Stimulated activated CD8-positive, alpha-beta memory T cell treated with anti-CD3 and anti-CD28 coated beads, Interleukin-7, amount 100 ng/mL, for 24 hours (primary cell): Measurements from ENCODE around the gene SLC25A29.
"Not testable (repeated sequence)": the region's sequence is repeated elsewhere in the genome, so short reads cannot be mapped to it uniquely, and the experiment has no call there.

ENCODE experiments used
- DNase-seq: peaks from one replicate; pipeline ENCODE4 v3.0.0-alpha.2; 2020; ENCODE audit warnings: low read depth

SLC25A29 gene, protein sequence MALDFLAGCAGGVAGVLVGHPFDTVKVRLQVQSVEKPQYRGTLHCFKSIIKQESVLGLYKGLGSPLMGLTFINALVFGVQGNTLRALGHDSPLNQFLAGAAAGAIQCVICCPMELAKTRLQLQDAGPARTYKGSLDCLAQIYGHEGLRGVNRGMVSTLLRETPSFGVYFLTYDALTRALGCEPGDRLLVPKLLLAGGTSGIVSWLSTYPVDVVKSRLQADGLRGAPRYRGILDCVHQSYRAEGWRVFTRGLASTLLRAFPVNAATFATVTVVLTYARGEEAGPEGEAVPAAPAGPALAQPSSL

DNA sequence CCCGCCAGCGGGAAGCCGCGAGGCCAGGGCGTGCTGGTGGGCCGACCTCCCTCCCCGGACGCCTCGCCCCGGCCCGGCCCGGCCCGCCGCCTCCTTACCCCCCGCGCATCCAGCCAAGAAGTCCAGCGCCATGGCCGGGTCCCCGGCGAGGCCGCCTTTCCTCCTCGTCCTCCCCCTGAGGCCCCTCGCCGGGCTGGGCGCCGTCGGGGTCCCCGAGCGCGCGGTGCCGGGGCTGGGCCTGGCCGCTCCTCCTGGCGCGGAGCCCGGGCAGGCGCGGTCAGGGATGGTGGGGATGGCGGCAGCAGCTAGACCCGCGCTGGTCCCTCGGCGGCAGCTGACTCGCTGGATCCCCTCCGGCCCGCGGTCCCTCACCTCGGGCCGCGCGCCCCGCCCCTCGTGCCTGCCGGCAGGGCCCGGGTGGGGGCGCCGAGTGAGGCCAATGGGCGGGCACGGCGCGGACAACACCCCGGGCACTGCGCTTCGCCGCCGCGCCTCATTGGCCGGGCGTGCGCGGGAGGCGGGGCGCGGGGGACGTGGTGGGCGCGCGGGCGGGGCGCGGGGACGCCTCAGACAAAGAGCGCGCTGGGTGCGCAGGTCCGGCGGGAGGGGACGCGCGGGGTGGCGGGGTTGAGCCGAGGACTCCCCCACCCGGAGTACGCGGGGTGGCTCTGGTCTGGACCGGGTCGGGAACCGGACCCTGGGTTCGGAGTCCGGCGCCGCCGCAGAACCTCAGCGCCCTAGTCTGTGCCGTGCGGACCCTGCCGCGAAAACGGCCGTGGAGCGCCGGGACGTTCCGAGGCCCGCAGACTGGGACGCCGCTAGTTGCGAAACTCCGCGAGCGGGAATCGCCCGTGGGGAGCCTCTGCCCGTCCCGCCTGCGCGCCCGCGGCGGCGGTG lies at the start of gene SLC25A29:
Gene SLC25A29, minus strand, starts transcription at position 344 of the 897 bp plus-strand sequence. Its CDS starts 212 bp downstream, at position 132.
- DNase-seq, result peak; percentile 60

DNA sequence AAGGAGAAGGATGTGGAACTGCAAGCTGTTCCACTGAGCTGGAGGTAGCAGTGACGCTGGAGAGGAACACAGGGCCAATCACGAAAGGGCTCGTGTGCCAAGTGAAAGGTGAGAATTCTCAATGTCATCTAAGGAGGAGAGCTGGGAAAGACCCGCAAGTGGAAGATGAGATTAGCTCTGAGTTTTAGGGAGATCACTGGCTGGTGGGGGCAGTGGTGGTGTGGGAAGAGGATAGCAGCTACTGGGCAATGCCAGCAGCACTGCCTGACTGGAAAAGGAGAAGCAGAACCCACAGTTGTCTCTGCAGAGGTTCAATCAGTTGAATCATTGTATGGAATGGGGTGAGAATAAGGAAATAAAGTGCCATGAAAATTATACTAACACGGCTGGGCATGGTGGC lies 44.7 kb upstream of the SLC25A29 start:
- no peak for DNase-seq

DNA sequence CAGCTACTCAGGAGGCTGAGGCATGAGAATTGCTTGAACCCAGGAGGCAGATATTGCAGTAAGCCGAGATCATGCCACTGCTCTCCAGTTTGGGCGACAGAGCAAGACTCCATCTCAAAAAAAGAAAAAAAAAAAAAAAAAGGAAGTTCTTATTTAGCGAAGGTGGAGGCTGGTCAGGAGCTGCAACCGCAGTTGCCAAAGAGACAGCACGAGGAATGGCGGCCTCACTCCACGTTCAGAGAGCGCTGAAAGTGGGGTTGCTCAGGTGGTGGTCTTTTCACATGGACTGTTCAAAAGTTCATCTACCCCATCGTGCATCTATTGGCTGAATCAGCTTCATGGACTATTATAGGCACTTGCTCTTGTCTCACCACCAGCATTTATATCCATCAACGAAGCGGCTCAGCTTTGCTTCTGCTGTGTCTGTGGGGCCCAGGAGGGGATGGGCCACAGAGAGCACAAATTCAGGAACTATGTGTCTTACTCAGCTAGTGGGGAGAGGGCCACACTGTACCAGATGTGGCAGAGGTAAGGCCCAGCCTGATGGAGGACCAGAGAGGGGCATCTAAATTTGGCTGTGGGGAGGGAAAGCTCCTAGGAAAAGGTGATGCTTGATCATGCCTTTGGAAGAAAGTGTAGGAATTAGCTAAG lies 44.2 kb upstream of the SLC25A29 start:
- DNase-seq, result no peak

DNA sequence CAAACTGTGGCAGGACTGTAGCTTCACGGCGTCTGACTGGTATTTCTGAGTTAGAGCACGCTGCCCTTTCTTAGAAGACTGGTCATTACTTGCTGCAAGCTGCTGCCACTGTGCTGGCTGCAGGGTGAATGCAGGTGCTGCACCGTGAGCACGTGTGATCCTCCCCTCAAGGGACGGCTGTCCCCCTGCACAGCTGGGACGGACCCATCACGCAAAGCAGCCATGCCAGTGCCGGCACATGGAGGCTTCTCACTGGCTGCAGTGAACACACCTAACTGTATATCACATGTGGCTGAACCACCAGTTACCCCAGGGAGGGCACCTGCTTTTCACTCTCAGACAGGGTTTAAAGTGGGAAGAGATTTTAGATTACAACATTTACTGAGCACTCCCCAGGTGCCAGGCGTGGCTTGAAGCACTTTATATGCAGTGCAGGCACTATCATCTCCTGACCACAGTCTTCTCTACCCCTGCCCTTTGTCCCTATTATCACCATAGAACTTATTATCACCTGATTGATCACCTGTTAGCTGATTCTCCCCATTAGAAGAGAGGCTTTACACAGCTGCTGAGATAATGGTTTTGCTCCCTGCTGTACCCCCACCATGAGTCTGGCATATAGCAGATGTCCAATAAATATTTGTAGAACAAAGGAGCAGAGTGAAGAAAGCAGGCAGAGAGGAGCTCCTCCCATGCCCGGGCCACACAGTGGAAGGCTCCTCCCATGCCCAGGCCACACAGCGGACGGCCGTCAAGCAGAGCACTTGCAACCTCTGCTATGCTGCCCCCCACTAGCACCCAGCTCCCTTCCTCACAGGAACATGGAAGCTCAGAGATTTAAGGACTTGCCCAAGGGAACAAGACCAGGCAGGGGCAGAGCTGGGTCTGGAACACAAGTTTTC lies 42.8 kb upstream of the SLC25A29 start:
- no peak for DNase-seq

DNA sequence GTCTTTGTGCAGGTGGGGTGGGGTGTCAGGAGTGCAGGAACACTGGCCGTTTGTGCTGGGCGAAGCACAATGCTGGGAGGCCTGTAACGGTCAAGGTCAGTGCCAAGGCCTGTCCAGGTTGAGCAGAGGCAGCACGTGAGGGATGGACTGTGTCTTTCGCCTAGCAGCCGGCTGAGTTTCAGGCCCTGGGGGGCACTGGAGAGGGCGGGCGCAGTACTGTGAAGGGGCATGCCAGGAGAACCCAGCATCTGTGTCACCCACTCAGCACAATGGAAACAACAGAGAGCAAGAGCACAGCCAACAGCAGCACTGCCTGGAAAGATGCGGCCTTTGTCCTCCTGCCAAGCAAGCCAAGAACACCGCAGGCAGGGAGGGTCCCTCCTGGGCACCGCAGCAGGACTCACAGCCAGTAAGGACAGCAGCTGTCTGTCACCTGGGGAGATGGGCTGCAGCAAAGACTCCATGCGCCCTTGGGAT lies 42.0 kb upstream of the SLC25A29 start:
- no peak for DNase-seq

DNA sequence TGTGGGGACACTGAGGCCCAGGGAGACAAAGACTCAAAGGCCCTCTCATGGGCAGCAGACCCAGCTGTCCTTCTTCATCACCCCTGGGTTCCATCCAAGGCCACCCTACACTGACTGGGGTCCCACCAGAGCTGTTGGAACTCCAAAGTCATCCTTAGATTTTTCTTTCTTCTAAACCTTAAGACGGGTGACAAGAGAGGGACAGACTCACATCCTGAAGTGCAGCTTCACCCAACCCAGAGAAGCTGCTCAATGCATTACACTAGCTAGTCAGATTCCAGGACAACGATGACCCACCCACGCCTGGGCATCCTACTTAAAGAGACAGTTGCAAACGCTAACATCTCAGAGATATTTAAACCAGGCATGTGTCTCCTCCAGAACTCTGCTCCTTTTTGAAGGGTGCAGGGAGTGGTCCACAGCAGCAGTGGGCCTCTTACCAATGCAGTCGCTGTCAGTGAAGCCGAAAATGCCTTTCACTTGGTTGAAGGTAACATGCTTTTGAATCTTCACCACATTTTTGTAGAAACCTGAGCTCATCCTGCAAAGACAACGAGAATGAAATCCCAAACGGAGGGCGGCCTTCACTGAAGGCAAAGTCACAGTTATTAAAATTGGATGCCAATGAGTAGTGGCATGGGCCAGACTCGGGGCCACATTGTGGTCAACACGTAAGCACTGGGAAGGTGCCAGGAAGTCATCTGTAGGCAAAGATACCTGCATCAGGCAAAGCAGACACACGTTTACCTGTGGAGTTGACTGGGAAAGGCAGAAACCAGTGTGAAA lies 40.3 kb upstream of the SLC25A29 start:
- DNase-seq, result no peak

DNA sequence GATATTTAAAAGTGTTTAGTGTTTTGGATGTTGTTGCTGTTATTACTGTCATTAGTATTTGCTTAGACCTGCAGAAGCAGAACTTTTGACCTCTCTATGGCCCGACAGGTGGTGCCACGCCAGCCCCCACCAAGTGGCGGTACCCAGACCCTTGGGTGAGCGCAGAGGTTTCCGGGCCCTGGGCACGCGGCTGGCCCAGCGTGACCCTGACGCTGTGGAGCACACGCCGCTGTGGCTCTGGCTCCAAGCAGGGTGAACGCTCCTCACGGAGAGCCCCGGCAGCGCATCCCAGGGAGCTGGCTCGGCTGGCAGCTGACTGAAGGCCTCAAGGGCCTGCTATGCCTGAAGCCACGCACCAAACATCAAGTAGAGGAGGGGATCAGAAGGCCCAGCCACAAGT lies 39.5 kb upstream of the SLC25A29 start:
- no peak for DNase-seq

DNA sequence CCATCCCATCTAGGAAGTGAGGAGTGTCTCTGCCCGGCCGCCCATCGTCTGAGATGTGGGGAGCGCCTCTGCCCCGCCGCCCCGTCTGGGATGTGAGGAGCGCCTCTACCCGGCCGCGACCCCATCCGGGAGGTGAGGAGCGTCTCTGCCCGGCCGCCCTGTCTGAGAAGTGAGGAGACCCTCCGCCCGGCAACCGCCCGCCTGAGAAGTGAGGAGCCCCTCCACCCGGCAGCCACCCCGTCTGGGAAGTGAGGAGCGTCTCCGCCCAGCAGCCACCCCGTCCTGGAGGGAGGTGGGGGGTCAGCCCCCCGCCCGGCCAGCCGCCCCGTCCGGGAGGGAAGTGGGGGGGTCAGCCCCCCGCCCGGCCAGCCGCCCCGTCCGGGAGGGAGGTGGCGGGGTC lies 38.4 kb upstream of the SLC25A29 start:
- not testable (repeated sequence) for DNase-seq

DNA sequence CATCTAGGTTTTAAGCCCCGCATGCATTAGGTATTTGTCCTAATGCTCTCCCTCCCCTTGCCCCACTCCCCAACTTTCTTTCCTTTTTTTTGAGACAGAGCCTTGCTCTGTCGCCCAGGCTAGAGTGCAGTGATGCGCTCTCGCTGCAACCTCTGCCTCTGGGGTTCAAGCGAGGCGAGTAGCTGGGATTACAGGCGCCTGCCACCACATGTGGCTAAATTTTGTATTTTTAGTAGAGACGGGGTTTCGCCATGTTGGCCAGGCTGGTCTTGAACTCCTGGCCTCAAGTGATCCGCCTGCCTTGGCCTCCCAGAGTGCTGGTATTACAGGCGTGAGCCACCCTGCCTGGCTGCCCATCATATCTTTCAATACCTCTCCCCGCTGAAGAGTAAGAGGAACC lies 36.6 kb upstream of the SLC25A29 start:
- not testable (repeated sequence) for DNase-seq

DNA sequence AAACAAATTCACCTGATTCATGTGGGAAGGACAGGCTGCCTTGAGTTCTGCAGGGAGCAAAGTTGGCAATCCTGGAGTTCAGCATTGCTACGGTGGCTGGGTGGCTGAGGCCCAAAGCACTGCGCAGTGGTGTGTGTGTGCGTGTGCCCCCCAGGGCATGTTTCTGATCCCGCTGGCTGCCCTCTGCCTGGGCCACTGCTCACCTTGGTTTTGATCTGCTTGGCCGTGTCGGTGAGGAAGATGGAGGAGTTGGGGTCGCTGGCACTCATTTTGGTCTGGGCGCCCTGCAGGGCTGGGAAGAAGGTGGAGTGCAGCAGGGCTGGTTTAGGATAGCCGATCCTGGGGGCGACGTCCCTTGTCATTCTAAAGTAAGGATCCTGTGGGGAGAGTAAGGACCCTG lies 36.0 kb upstream of the SLC25A29 start:
- DNase-seq, result no peak

DNA sequence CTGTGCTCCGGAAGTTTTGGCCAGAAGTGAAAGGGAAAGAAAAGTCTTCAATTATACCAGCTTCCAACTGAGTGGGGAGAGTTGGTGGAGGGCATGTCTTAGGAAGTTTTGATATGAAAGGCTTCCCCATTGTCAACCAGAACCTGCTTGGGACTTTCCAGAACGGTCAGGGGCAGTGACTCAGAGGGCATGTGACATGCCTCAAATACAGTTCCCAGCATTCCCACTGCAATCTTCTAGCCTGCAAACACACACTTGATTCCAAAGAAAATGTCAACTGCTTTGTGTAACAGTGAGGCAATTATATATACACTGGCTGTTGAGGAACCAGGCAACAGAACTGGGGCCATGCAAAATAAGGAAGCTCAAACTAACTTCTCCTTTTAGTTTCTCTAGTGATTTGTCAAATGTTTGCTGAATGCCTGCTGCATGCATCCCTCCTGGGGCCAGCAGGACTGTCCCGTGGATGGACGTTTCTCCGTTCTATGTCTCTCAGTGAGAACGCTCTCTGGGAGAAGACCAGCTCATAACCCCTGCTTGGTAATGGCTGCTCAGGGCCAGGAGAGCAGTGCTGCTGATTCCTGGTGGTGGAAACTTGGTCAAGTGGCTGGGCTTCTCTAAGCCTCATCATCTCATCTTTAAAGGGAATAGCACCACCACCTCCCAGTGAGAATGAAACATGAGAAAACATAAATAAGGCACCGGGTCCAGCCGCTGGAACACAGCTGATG lies 35.2 kb upstream of the SLC25A29 start:
- DNase-seq, result no peak

DNA sequence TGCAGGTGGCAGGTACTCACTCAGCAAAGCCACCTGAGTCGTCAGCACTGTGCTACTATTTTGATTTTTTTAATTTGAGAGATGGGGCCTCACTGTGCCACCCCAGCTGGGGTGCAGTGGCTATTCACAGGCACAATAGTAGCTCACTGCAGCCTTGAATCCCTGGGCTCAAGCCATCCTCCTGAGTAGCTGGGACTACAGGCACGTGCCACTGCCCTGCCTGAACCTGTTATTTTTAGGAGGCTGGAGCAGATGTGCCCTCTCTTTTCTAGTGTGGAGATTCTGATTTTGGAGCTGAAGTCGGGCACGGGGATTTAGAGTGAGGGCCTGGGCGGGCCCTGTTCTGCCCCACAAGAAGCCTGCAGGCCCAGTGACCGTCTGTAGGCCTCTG lies 34.2 kb upstream of the SLC25A29 start:
- DNase-seq, result no peak

DNA sequence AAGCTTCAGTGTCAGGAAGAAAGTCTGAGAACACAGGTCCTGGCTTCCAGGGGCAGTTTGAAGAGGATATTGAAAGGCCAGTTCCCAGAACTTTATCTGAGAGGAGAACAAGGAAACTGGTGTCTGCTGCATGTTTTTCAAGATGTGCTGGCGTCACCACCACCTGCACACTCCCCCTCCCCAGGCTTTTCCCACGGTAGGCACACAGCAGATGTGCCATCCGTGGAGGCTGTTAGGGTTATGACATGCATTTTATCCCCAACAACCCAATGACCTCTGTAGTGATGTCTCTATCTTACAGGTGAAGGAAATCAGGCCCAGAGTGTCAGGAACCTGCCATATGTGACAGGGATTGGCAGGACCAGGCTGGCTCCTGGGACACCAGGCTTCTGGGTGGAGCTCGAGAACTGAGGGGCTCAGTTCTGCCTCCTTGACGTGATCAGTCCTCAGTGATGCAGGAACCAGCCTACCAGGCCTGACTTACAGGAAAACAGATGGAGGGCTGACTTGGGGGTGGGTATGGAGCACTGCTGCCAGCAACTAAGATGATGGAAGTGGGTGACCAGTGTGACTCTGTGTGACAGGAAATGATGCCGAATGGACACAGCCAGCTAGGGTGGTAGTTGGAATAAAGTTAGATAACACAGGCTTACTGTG lies 33.6 kb upstream of the SLC25A29 start:
- no peak for DNase-seq

DNA sequence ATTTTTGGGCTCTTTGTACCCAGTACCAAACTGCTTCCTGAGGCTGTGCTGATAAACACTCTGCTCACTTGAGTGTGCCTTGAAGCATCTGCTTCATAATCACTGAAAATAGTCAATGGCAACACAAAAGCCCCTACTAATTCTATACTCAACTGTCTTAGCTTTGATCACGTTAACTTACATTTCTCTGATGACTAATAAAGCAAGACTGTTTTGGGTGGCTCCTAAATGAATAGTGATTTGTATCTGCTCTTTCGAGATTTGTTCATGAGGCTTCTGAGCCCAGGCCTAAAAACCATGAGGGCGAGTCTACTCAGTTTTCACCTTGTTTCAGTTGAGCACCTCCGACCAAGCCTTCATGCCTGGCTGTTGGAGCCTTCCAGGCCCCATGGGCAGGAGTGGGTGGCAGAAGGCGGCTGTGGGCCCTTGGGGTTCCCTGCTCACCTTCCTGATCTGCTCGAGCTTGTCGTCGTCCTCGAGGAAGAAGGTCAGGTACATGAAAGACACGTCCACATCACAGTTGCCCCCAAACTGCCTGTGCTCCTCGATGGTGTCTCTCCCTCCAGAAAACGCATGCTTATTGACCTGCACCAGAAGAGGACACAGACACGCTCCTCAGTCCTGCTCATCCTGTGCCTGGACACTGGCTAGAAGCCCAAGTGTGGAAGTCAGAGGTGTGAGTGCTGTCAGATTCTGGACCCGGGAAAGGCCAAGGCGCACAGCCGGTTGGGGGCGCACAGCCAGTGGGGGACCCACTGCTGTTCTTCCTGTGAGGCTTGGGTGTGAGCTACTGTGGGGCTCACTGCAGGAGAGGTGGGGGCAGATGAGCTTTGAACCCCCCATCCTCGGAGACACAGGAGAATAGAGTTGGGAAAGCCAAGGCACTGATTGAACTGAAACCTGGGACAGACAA lies 30.6 kb upstream of the SLC25A29 start:
- DNase-seq, result no peak

DNA sequence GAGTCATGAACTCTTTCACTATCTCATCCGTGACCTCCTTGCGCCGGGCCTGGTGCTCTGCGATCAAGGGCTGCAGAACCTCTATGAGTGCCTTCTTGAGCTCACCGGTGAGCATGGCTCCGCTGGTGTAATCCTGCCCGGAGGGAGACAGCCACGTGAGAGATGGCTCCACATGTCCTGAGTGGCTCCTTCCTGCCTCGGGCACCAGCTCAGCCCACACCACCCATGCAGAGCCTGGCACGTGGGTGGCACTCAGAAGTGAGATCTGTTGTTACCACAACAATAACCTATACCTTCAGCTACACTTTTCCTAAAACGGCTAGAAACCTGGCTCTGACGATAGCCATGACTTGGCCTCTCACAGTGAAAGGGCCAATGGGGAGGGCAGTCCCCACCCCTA lies 28.7 kb upstream of the SLC25A29 start:
- no peak for DNase-seq

DNA sequence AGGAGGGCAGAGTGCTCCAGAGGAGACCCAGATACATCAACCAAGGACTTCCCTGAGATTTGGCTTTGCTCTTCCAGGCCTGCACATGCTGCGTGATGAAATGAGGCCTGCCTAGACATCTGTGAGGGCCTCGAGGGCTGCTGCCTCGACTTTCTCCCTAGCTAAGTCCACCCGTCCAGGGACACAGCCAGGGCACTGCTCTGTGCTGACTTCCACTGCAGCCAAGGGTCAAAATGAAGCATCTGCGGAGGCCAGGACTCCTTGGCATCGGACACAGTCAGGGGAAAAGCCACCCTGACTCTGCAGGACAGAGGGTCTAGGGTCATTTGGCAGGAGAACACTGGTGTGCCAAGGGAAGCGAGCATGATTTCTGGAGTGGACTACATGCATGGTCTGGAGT lies 27.6 kb upstream of the SLC25A29 start:
- no peak for DNase-seq

DNA sequence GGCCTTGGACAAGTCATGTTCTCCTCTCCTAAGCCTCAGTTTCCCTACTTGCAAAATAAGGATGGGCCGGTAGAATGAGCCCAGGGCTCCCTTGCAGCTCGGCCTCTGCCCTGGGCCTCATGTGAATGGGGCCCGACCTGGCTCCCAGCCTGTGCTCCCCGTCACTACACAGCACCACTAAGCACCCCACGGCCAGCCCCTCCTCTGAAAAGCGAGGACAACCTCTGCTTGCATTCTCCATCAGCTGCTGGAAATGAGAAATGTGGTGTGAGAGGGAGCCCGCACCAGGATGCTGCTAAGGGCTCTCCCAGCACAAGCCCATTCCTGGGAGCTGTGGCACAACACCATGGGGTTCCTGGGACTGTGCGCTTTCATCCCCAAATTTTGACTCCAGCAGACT lies 27.1 kb upstream of the SLC25A29 start:
- no peak for DNase-seq

DNA sequence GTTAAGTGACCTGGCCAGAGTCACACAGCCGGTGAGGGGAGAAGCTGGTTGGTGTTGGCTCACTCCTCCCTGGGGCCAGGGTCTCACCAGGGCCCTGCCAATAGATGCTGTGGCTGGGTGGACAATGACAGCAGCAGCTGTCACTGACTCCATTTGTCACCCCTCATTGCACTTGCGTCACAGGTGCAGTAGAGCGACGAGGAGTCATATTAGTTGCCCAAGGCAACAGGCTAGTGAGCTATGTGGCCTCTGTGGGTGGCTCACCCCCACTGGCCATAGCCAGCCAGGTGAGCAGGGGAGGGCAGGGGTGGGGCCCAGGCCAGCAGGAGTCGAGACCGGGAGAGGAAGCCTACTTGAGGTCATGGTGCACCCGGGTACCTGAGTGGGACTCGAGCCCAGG lies 26.6 kb upstream of the SLC25A29 start:
- DNase-seq, result no peak
